OCI-LY1 (cell line): ENCODE data around the gene KRT35.

Experiments used
- H2AFZ ChIP-seq: fragments of 200-600 bp; sonication (generic), shearing (Covaris generic); 2 replicates; pipeline ENCODE4 v1.6.0; 2014; ENCODE audit warnings: antibody characterized with exemption, mild to moderate bottlenecking, low read length
- H3F3A ChIP-seq: fragments of 200-600 bp; sonication (generic), shearing (Covaris generic); 2 replicates; pipeline ENCODE4 v1.6.0; 2014; ENCODE audit warnings: mild to moderate bottlenecking, antibody characterized with exemption, low read length, moderate library complexity; ENCODE audit not compliant: insufficient read depth
- H3K27ac ChIP-seq: fragments of 200-600 bp; sonication (generic); 2 replicates; pipeline ENCODE4 v1.5.1; 2014; ENCODE audit warnings: low read length, mixed run types, mild to moderate bottlenecking, low read depth; ENCODE audit not compliant: poor library complexity, severe bottlenecking
- H3K27me3 ChIP-seq: fragments of 200-600 bp; sonication (generic); 2 replicates; pipeline ENCODE4 v1.6.0; 2014; ENCODE audit warnings: antibody characterized with exemption, mild to moderate bottlenecking, low read length, moderate library complexity; ENCODE audit not compliant: insufficient read depth
- H3K36me3 ChIP-seq: fragments of 200-600 bp; sonication (generic); 2 replicates; pipeline ENCODE4 v1.6.1; 2014; ENCODE audit warnings: mild to moderate bottlenecking, antibody characterized with exemption, low read length, moderate library complexity, mixed read lengths; ENCODE audit not compliant: insufficient read depth
- H3K4me1 ChIP-seq: fragments of 200-600 bp; sonication (generic); 2 replicates; pipeline ENCODE4 v1.5.1; 2014; ENCODE audit warnings: mild to moderate bottlenecking, low read length, moderate library complexity; ENCODE audit not compliant: insufficient read depth, severe bottlenecking
- H3K4me2 ChIP-seq: fragments of 200-600 bp; sonication (generic), shearing (Covaris generic); 2 replicates; pipeline ENCODE4 v1.6.1; 2014; ENCODE audit warnings: low read length
- H3K4me3 ChIP-seq: fragments of 200-600 bp; sonication (generic); 2 replicates; pipeline ENCODE4 v1.5.1; 2014; ENCODE audit warnings: low read length, low read depth, mild to moderate bottlenecking, mixed read lengths; ENCODE audit not compliant: poor library complexity, severe bottlenecking
- H3K79me2 ChIP-seq: fragments of 200-600 bp; shearing (Covaris generic); 2 replicates; pipeline ENCODE4 v1.6.1; 2016; ENCODE audit warnings: mixed run types, low read length, mixed read lengths; ENCODE audit not compliant: insufficient read depth
- H3K9ac ChIP-seq: fragments of 200-600 bp; sonication (generic), shearing (Covaris generic); 2 replicates; pipeline ENCODE4 v1.6.1; 2014; ENCODE audit warnings: mild to moderate bottlenecking, low read length, mixed read lengths
- H3K9me2 ChIP-seq: fragments of 200-600 bp; sonication (generic), shearing (Covaris generic); 2 replicates; pipeline ENCODE4 v1.6.1; 2014; ENCODE audit warnings: low read depth, mild to moderate bottlenecking, low read length, mixed read lengths
- H3K9me3 ChIP-seq: fragments of 200-600 bp; shearing (Covaris generic); 2 replicates; pipeline ENCODE4 v1.6.1; 2014; ENCODE audit warnings: low read length, mixed read lengths
- H4K20me1 ChIP-seq: fragments of 200-600 bp; sonication (generic), shearing (Covaris generic); 2 replicates; pipeline ENCODE4 v1.6.0; 2016; ENCODE audit warnings: mild to moderate bottlenecking, low read length; ENCODE audit not compliant: insufficient read depth
- EZH2 ChIP-seq: fragments of 200-600 bp; sonication (generic), shearing (Covaris generic); IDR thresholded peaks from 2 replicates; pipeline ENCODE4 v1.8.0; 2017; ENCODE audit warnings: borderline replicate concordance, mixed run types, mild to moderate bottlenecking, antibody characterized with exemption, low read length, moderate library complexity, mixed read lengths
- TF ChIP-seq, protein P1 (sequence below): fragments of 200-600 bp; sonication (generic), shearing (Covaris generic); IDR thresholded peaks from 2 replicates; pipeline ENCODE4 v1.5.1; 2017; ENCODE audit warnings: mild to moderate bottlenecking, antibody characterized with exemption, low read length, moderate library complexity, mixed read lengths

The KRT35 gene

GRCh38 chr17:41491476-41491875 is 10.5 kb upstream of the KRT35 start:
- Histone ChIP-seq H3K36me3 (no peaks in the 10 kb centered on the region), H3K4me3 (no peak overlapping the region), H3K9me2 (no peaks in the 10 kb centered on the region), H3K27me3 (peaks cover 9% of the 10 kb centered on the region; the same call in 1 of the 2 replicates), H3F3A (no peaks in the 10 kb centered on the region), H3K4me2 (no peak overlapping the region), H4K20me1 (no peaks in the 10 kb centered on the region), H3K27ac (no peak overlapping the region), H3K4me1 (no peaks in the 10 kb centered on the region), H3K79me2 (no peaks in the 10 kb centered on the region), H3K9me3 (no peaks in the 10 kb centered on the region), H2AFZ (no peak overlapping the region), H3K9ac (no peak overlapping the region)
- TF ChIP-seq EZH2, result no peak
- TF ChIP-seq, protein P1, sequence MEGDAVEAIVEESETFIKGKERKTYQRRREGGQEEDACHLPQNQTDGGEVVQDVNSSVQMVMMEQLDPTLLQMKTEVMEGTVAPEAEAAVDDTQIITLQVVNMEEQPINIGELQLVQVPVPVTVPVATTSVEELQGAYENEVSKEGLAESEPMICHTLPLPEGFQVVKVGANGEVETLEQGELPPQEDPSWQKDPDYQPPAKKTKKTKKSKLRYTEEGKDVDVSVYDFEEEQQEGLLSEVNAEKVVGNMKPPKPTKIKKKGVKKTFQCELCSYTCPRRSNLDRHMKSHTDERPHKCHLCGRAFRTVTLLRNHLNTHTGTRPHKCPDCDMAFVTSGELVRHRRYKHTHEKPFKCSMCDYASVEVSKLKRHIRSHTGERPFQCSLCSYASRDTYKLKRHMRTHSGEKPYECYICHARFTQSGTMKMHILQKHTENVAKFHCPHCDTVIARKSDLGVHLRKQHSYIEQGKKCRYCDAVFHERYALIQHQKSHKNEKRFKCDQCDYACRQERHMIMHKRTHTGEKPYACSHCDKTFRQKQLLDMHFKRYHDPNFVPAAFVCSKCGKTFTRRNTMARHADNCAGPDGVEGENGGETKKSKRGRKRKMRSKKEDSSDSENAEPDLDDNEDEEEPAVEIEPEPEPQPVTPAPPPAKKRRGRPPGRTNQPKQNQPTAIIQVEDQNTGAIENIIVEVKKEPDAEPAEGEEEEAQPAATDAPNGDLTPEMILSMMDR, result no peak

- H3K79me2 ChIP-seq, result no peaks in the 10 kb centered on the region
- H3K9me2 ChIP-seq, result no peaks in the 10 kb centered on the region
- no peaks in the 10 kb centered on the region for H3K36me3 ChIP-seq
- peaks cover 9% of the 10 kb centered on the region; the same call in 1 of the 2 replicates for H3K27me3 ChIP-seq
- TF ChIP-seq EZH2, result no peak
- TF ChIP-seq, protein P1, result no peak
- H3K9me3 ChIP-seq, result no peaks in the 10 kb centered on the region
- no peaks in the 10 kb centered on the region for H3K4me1 ChIP-seq
- no peak overlapping the region for H3K27ac ChIP-seq
- no peaks in the 10 kb centered on the region for H4K20me1 ChIP-seq
- H3F3A ChIP-seq, result no peaks in the 10 kb centered on the region
- H3K9ac ChIP-seq, result no peak overlapping the region
- no peak overlapping the region for H2AFZ ChIP-seq
- H3K4me3 ChIP-seq, result no peak overlapping the region
- H3K4me2 ChIP-seq, result no peak overlapping the region
Observed at GRCh38 chr17:41490000-41490990, 9.3 kb upstream of the KRT35 start.

DNA sequence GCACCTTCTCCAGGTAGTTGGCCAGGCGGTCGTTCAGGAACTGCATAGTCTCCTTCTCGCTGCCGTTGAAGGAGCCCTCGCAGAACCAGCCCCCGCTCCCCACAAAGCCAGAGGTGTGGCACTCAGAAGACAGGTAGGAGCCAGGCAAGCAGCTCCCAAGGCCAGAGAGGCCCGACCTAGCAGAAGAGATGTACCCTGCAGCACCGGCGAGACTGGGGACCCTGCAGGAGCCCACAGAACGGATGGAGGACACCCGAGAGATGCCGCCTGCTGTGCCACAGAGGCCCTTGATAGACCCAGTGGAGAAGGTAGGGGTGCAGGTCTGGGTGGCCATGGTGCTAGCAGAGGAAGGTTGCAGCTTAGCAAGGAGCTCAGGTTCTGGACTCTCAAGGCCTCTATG is 8.6 kb upstream of the KRT35 start, which contains the start of gene KRT36:
TSS of gene KRT36 (minus strand) at position 380 of the 400 bp plus-strand sequence. CDS start at position 334, 46 bp downstream.
- H3K4me2 ChIP-seq, result no peak within 1 kb of the TSS
- H3K27ac ChIP-seq, result no peak within 1 kb of the TSS
- H4K20me1 ChIP-seq, result no peaks in the 10 kb centered on the region
- H3K79me2 ChIP-seq, result no peaks in the 10 kb centered on the region
- TF ChIP-seq, protein P1, result no peak
- no peak for TF ChIP-seq EZH2
- H3K27me3 ChIP-seq, result peaks cover 8% of the 10 kb centered on the region; the same call in 1 of the 2 replicates
- no peaks in the 10 kb centered on the region for H3F3A ChIP-seq
- H3K9me3 ChIP-seq, result no peaks in the 10 kb centered on the region
- H3K36me3 ChIP-seq, result no peaks in the 10 kb centered on the region
- no peaks in the 10 kb centered on the region for H3K4me1 ChIP-seq
- H3K4me3 ChIP-seq, result no peak within 1 kb of the TSS
- no peaks in the 10 kb centered on the region for H3K9me2 ChIP-seq
- no peak within 1 kb of the TSS for H3K9ac ChIP-seq
- H2AFZ ChIP-seq, result no peak within 1 kb of the TSS
